EH (cell line): ENCODE results near the gene WDFY1.

Experiments used
- DNase-seq: peaks from one replicate; pipeline ENCODE4 v3.0.0-alpha.2; 2015; ENCODE audit warnings: low read depth

WDFY1 gene

DNA sequence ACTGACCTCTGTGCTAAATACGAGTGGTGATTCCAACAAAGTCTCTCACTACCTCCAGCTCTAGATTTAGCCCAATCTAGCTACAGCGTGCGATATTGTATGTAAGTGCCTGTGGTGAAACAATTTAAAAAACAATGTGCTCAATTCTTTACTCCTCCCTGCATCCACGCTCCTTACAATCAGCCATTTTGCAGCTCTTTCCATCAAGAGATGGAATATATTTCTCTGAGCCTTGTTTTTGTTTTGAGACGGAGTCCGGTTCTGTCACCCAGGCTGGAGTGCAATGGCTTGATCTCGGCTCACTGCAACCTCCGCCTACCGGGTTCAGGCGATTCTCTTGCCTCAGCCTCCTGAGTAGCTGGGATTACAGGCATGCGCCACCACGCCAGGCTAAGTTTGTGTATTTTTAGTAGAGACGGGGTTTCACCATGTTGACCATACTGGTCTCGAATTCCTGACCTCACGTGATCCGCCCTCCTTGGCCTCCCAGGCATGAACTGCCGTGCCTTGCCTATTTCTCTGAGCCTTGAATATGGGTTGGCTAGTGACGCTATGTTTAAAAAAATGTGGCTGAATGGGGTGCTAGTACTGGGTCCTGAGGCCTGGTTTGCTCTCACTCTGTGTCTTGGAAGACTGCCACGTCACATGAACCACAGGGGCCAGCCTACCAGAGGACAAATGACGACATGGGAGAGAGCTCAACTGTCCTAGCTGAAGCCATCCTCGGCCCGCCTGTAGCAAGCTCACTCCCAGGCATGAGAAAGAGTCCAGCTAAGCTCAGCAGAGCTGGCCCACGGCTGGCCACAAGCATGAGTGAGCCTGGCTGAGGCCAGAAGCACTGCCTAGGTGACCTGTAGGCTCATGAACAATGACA lies 14.8 kb downstream of the WDFY1 start:
- peak; percentile 25 for DNase-seq

DNA sequence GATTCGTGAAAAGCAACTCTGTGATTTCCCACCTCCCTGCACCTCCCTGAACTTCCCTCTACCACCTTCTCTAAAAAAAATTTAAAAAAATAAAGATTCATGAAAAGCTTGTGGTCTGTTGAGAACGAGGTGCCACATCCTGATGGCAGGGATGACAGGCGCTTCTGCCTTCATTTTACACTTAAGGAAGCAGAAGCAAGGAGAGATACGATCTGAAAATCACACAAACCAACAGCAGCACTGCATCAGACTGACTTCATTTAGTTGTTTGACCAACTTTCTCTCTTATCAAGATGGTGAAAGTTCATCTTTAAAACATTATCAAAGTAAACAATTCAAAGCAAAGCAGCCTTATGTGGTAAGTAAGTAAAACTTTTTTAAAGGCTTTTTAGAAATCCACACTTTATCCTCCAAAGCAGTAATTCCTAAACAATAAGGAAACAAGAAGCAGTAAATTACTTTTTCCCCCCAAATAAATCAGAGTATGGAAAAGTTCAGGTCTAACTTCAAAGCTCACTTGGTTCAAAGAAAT lies 15.5 kb downstream of the WDFY1 start:
- DNase-seq: no peak

DNA sequence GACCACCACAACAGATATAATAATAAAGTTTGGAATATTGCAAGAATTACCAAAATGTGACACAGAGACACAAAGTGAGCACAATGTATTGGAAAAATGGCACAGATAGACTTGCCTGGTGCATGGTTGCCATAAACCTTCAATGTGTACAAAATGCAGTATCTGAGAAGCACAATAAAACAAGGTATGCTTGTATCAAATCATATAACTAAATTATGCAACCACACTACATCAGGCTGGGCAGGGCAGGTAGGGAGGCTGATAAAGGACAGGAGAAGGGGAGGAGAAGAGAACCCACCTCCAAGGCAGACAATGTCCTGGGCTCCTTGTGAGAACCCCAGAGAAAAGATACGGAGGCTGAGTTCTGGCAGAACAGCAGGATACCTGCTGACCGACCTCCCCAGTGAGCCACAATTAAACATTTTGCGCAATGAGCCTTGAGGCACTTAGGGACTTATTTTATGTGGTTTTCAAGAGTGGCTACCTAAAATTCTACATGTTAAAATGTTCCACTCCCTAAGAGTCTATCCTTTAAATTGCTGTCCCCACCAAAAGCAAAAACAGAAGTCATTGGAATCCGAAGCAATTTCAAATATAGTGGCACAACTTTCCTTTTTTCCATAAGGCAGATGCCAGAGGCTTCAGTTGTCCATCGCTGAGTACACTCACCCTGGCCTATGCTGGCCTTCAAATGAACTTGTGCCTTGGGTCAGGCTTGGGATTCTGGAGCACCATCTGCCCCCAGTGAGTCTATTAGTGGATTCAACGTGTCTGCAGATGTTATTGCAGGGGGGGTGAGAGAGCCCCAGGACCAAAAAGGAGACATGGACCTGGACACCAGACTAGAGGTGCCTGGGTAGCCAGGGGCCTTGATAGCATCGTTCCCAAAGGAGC lies 16.8 kb downstream of the WDFY1 start:
- DNase-seq: no peak

DNA sequence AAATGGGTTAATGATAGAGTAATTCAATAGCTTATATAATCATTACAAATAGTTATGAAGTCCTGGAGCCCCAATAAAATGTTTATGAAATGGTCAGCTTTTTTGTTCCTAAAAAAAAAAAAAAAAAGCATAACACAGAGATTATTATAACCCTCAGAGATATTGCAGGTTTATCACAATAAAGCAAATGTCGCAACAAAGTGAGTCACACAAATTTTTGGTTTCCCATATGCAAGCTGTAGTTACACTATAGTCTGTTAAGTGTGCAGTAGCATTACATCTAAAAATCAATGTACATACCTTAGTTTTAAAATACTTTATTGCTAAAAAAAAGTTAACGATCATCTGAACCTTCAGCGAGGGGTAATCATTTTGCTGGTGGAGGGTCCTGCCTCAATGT lies 20.0 kb downstream of the WDFY1 start:
- peak; percentile 37 for DNase-seq

DNA sequence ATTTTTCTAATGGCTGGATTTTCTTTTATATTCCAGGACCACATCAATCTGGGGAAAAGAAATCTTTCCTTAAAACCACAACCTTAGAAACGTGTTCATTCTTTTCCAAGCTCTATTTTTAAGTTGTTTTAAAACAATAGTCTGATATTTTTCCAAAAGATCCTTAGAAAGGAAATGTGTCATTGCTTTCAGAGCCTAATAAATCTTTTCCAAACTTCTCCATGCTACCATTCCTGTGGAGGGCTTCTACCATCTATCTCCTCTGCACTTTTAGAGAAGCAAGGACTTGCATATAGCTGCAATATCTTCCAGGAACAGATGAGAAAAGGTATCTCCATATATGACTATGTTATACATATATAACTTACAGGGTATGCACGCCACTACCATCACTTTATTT lies 21.2 kb downstream of the WDFY1 start:
- peak; percentile 52 for DNase-seq

DNA sequence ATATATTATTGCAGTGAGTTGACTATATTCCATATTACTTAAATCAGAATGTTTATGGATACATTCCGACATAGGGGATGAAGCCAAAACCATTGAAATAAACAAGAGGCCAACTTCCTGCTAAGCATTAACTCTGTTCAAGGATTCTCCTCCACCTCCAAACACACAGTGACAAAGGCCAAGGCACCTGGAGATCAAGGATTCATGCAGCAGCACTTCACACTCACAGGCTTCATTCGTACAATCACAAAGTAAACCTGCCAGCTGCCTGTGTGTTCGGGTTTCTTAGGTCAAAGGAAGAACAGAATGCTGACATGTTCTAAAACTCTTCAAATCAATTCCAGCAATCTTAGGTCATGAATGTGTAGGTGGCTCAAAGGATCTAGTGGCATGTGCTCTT lies 22.8 kb downstream of the WDFY1 start:
- DNase-seq: no peak

DNA sequence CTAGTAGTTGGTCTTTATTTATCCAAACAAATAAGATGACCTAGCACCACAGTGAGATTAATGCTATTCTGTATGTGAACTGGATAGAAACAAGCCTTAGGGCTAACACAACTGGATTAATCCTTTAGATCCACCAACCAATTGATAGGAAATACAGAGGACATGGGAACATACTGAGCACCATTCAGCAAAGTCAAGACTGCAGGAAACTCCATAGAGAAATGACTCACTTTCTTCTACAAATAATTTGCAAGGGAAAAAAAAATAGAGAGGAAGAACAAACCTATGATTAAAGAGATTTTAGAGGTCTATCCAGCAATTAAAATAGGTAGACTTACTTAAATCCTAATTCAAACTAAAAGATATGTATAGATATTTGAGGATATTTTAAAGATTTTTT lies 23.9 kb downstream of the WDFY1 start:
- no peak for DNase-seq

DNA sequence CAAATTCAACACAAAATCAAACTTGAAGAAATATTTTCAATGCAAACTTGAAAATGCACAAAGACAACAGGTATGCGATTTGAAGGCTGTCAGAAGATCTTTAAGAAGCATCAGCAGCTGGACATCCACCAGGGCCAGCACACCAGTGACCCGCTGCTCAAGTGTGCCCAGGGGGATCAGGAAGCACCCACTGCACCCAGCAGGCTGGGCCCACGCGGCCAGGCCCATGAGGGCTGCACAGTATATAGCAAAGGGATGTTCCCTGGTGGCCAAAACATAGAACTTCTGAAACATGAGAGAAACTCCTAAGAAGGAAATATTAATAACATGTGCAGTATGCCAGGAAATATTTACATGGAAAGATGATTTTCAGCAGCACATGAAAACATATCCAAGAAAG lies 25.0 kb downstream of the WDFY1 start:
- DNase-seq: no peak

DNA sequence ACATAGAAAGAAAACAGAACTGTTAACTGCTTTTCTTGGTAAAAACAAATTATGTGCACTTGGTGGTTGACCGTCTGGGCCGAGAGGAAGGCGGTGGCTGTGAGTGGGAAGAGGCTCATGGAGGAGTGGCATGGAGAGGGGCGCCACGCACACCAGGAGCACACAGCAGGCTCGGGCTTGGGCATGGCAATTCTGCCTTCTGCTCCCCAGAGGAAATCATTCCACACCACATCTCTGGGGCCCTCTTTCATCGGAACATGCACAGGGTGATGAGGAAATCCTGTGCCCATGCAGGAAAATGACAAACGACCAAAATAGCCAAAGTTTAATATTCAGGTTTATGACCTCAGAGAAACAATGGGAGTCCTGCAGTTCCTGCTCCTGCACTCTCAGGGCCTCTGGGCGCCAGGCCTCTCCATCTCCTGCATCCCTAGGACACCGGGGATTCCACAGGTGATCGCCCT lies 26.4 kb downstream of the WDFY1 start:
- no peak for DNase-seq

DNA sequence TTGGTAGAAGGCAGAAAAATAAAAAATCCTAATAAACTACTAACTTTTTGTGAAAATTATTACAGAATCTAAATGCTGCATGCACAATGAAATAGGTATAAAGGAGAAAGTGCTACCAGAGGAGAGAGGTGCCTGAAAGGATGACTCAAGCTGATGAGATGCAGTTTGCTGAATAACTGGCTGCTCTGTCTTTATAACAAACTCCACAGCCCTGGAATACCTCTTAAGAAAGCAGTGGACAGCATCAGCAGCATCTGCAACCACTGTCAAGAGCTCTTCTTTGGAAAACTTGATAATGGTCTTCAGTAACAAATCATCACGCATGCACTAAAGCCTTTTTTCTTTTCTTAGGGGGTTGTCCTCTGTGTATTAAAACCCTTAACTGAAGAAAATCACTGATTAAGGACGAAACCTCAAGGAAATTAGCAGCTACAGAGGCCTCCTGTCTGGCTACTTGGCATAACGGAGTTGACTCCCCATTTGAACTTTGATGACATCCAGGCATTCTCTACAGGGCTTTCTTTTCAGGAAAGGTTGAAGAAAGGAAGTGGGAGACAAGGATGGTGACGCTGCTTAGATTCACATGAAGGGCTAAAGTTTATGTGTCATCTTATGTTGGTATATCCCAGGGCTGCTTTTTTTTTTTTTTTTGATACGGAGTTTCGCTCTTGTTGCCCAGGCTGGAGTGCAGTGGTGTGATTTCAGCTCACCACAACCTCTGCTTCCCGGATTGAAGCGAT lies 28.8 kb downstream of the WDFY1 start:
- DNase-seq: no peak

DNA sequence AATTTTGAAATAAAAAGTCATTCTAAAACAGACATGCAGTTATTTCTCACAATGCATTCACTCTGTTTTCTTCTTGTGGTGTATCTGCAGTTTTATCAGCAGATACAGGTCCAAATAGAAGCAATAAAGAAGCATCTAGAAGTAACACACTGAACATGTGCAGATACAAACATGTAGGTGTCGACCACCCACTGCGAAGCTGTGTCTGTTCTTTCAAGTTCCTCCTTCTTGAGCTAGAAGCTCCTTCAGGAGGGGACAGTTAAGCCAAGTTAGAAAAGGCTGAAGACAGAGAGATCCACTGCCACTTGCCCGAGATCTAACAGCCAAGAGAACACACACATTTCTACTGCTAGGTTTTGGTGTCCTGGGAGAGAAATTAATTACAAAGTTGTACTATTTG lies 30.1 kb downstream of the WDFY1 start:
- DNase-seq: no peak

DNA sequence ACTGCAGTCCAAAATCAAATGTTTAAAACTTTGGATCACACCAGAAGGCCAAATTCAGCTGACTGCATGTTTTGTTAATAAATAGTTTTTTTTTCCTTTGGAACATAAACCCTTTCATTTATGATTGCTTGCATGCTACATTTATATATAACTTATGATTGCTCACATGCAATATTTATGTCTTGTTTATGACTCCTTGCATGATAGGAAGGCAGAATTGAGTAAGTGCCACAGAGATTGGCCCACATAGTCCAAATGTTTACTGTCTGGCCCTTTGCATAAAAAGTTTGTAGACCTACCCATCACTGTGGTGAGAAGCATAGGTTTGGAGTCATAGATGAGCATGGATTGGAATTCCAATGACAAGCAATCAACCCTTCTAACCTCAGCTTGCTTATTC lies 30.8 kb downstream of the WDFY1 start:
- DNase-seq: no peak

DNA sequence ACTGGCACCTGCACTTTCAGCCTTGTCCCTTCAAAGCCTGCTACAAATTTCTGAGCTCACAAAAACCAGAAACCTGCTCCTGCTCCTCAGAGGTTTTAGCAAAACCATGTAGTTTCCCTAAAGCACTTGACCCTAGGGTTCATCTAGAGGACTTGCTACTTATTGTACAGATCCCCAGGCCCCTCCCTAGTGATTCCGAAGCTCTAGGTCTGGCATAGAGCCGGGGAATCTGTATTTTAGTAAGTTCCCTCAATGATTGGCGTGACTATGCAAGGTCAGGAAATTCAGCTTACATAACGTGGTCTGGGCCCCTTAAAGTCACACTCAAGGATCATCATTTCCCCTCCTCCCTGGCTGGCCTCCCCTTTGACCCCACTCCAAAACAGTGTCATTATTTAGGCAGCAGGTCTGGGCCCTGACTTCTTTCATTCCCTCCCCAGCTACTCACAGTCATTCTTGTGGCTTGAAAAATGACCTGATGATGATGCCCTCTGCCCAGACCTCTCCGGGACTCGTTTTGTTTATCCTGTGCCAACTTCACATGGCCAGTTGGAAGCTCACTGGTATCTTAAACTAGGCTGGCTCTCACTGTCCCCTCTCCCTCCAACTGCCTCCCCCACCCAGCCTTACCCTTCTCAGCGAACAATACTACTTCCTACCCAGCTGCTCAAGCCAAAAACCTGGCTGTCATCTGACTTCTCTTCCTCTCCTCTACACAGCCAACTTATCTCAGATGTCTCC lies 36.0 kb downstream of the WDFY1 start:
- no peak for DNase-seq

DNA sequence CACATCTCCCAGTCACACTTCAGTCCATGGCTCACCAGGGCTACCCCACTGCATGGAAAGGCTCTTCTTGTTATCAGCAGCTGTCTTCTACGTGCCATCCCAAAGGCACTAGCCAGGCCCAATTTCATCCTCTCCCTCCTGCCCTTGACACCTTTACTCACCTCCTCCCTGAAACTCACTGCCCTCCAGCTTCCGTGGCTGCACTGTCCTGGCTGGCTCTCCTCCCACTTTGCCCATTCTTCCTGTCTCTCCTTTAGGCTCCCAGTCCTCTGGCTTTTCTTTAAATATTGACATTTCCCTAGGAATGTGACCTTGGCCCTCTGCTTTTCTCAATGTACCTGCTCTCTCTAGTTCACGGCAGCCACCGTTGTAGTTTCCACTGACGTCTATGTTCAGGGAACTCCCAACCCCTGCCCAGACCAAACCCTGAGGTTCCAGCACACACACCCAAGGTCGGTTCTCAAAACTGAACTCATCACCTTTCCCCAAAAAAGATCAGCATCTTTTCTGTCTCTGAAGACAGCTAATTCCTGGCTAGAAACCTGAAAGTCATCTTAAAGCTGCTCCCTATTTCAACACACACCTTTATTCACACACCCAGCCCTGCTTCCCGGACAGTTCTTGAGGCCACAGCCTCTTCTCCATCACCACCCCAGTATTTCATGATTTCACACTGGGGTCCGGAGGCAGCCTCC lies 36.7 kb downstream of the WDFY1 start:
- no peak for DNase-seq

DNA sequence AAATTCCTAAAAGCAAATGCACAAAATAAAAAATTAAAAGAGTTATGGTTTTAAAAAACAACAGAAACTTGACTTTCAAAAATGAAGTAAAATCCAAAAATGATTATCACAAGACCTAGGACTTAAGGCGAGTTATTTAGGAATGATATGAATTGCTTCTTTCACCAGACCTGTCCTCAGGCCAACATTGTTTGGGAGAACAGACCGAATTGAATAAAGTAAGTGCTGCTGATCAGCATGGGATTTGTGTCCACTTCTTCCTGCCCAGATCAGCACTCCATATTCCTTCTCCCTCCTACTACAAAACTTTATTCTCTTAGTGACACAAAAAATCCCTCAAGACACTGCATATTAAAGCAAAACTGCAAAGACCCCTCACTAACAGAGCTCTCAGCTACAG lies 39.1 kb downstream of the WDFY1 start:
- DNase-seq: no peak

DNA sequence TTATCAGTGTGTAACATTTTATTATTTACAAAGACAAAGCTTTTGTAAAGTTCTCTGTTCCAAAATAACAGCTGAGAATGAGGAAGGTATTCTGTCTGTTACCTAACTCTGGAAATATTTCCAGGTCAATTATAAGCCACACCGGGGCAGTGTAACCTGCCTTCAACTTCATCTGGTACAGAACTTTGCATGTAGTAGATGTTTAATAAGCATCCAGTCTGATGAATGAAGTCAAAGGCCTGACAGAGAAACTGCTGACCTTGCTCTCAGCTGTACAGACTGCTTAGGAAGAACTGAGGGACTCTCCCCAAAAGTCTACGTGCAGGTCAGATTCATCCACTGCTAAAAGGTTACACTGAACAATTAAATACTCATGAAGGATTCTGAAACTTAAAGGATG lies 43.3 kb downstream of the WDFY1 start:
- no peak for DNase-seq

DNA sequence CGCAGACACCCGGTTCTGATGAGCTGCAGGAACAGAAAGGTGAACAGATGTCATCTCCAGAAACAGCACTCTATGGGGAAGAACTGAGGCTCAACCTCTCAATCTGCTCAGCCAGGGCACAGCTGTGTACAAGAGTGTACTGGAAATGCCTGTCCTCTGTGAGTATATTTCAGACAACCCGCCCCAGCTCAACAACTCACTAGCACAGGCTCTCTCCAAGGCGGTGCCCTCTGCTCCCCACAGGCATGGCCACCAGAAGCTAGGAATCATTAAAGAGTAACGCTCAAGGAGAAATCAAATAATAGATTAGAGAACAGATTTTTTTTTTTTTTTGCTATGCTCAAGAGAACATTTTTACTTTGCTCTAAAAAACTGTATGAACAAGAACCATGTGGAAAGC lies 43.8 kb downstream of the WDFY1 start:
- no peak for DNase-seq

DNA sequence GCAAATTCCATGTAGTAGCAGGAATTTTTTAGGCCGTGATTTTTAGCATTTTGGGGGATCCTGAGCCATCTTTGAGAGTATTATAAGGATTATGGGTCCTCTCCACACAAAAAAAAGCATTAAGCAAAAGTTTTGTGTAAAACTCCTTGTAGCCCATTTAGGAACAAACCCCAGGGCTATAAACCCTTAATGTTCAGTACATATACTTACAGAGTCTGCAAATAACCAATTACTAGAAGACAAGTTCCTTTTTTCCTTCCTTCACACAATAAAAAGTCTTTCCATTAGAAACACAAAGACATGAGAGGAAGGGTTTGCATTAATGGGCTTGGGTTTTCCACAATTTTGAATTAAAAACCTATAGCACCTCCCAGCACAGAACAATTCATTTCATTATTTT lies 44.6 kb downstream of the WDFY1 start:
- no peak for DNase-seq

DNA sequence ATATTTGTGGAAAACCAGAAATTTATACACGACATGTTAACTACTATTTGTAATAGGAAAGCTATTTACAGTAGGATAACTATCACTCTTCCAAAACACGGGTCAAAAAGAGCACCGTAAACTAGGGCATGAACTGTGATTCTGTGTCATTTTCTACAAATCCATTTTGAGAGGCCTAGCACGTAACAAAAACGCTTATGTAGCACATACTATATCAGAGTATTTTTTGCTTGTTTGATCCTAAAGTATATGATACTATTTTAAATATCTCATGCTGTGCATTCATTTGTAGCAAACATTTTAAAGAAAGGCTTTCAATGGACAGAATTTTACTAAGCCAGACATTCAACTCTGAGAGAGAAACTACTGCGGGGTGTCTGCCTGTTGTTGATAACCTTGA lies 45.1 kb downstream of the WDFY1 start:
- DNase-seq: no peak

DNA sequence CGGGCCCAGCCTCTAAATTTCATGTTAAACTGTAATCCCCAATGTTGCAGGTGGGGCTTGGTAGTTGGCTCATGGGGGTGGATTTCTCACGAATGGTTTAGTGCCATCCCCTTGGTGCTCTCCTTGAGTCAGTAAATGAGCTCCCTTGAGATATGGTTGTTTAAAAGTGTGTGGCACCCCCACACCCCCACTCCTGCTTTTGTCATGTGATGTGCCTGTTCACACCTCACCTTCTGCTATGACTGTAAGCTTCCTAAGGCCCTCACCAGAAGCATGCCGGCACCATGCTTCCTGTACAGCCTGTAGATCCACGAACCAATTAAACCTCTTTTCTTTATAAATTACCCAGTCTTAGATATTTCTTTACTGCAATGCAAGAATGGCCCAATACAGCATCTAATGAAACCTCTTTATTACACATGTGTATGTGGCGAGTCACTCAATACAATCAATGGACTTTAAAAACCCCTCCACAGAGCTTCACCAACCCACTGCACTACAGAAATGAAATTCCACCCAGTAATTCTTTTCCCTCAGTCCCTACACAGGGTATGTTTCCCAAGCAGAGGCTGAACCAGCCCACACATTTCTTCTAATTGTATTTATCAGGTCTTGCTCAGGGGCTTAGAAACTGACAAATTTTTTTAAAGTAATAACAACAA lies 47.3 kb downstream of the WDFY1 start:
- no peak for DNase-seq
